HepG2 (cell line): ENCODE data around the gene KLHDC1. TPM values are rescaled to one million over a fixed set of nuclear protein-coding genes. Genes with fewer than 3 reads are reported as not detected.
A peak's percentile ranks its signal among the peaks of the same experiment; 100 is the strongest.

Experiments
- ATAC-seq: fragments of 200-7000 bp; cut with Tn5 transposase; 3 replicates; pipeline ENCODE4 v1.9.1; 2020; ENCODE audit warnings: mild to moderate bottlenecking, moderate library complexity
- BruUV-seq: library from RNA; stranded (reverse); fragments of 400-500 nt; replicated peaks from 2 replicates; lab custom pipeline; 2021; lab: Mats Ljungman, UMichigan
- CTCF ChIA-PET: fragments of 300-600 bp; formaldehyde crosslinking; extraction: SDS; loops from one replicate; lab custom pipeline; 2021; ENCODE audit warnings: low total read pairs, inconsistent platforms, low intra/inter-chr PET ratio; lab: Yijun Ruan, JAX
- POLR2A ChIA-PET: fragments of 350-600 bp; sonication (Branson Sonifier 250); formaldehyde crosslinking; loops from one replicate; lab custom pipeline; 2020; ENCODE audit warnings: antibody characterized with exemption, inconsistent platforms; lab: Yijun Ruan, JAX
- DNase-seq: peaks from one replicate; pipeline ENCODE4 v3.0.0-alpha.2; 2015; ENCODE audit warnings: low spot score
- FAIRE-seq: peaks from 3 replicates; lab custom pipeline; 2011; peaks lifted over from hg19 to GRCh38; lab: Jason Lieb, UNC
- H2AFZ ChIP-seq: one replicate; pipeline ENCODE4 v1.6.1; 2011; ENCODE audit warnings: low read length, inconsistent platforms
- H3K27ac ChIP-seq: fragments of 300-600 bp; 3 replicates; pipeline ENCODE4 v1.8.0; 2011; ENCODE audit warnings: mixed run types, mild to moderate bottlenecking, mixed read lengths, low read length, inconsistent platforms; ENCODE audit not compliant: insufficient read depth; ENCODE audit errors: extremely low read length
- H3K27me3 ChIP-seq, 2 experiments: fragments of 200-600 bp in 1 of 2; 2 replicates in 1 of 2; 3 replicates in 1 of 2; pipeline versions ENCODE4 v1.6.0 to v1.8.0; 2011; ENCODE audit warnings: low read length in 2 of 2, mild to moderate bottlenecking in 2 of 2, moderate library complexity in 2 of 2, inconsistent platforms in 1 of 2; ENCODE audit not compliant: insufficient read depth in 2 of 2, control insufficient read depth in 1 of 2
- H3K36me3 ChIP-seq, 2 experiments: fragments of 200-600 bp in 1 of 2; replicated peaks in 1 of 2; 2 replicates in 1 of 2; 3 replicates in 1 of 2; pipeline versions ENCODE4 v1.5.1 to v1.8.0; 2011; ENCODE audit warnings: low read length in 2 of 2, inconsistent platforms in 1 of 2; ENCODE audit not compliant: insufficient read depth in 2 of 2, control insufficient read depth in 1 of 2
- H3K4me1 ChIP-seq: 2 replicates; pipeline ENCODE4 v1.5.1; 2012; ENCODE audit warnings: low read length, inconsistent platforms; ENCODE audit not compliant: insufficient read depth
- H3K4me2 ChIP-seq: 2 replicates; pipeline ENCODE4 v1.6.0; 2011; ENCODE audit warnings: low read depth, low read length, inconsistent platforms
- H3K4me3 ChIP-seq, 3 experiments: fragments of 200-600 bp in 1 of 3; sonication (generic), shearing (Covaris generic) in 1 of 3; replicated peaks in 1 of 3; 2 replicates each; pipeline ENCODE4 v1.5.1; 2011 to 2016; ENCODE audit warnings: low read length in 3 of 3, inconsistent platforms in 2 of 3, low read depth in 2 of 3, mild to moderate bottlenecking in 2 of 3, control low read depth in 1 of 3, mixed read lengths in 1 of 3; ENCODE audit not compliant: insufficient read depth in 1 of 3
- H3K79me2 ChIP-seq: one replicate; pipeline ENCODE4 v1.6.1; 2011; ENCODE audit warnings: low read length, inconsistent platforms; ENCODE audit not compliant: insufficient read depth
- H3K9ac ChIP-seq: 2 replicates; pipeline ENCODE4 v1.6.0; 2011; ENCODE audit warnings: mild to moderate bottlenecking, low read depth, low read length, inconsistent platforms; ENCODE audit not compliant: insufficient read depth
- H3K9me3 ChIP-seq: 2 replicates; pipeline ENCODE4 v1.5.1; 2012; ENCODE audit warnings: mild to moderate bottlenecking, low read length
- H4K20me1 ChIP-seq: 2 replicates; pipeline ENCODE4 v1.6.0; 2011; ENCODE audit warnings: inconsistent platforms, mild to moderate bottlenecking, low read length, moderate library complexity; ENCODE audit not compliant: insufficient read depth
- ARID5B ChIP-seq: IDR thresholded peaks from 2 replicates; pipeline ENCODE4 v1.4.0; 2020; ENCODE audit warnings: mild to moderate bottlenecking, missing genetic modification reagents
- BCL6 ChIP-seq: IDR thresholded peaks from 2 replicates; pipeline ENCODE4 v1.6.1; 2016; ENCODE audit warnings: missing genetic modification reagents, missing compliant biosample characterization
- CEBPB ChIP-seq: IDR thresholded peaks from 2 replicates; pipeline ENCODE4 v1.6.1; 2011; ENCODE audit warnings: low read depth, low read length, improper control_type of control experiment, borderline replicate concordance
- ELF3 ChIP-seq: IDR thresholded peaks from 2 replicates; pipeline ENCODE4 v1.6.1; 2016; ENCODE audit warnings: missing genetic modification reagents, missing compliant biosample characterization
- FOXO1 ChIP-seq: sonication (generic); formaldehyde crosslinking; IDR thresholded peaks from 2 replicates; pipeline ENCODE4 v1.4.0; 2020; ENCODE audit warnings: missing genetic modification reagents
- HOXA3 ChIP-seq: sonication (generic); formaldehyde crosslinking; IDR thresholded peaks from 2 replicates; pipeline ENCODE4 v1.5.0; 2020; ENCODE audit warnings: missing genetic modification reagents
- KLF16 ChIP-seq, 2 experiments: sonication (generic) in 1 of 2; formaldehyde crosslinking in 1 of 2; IDR thresholded peaks; 2 replicates each; pipeline versions ENCODE4 v1.6.1 to v1.8.0; 2016 to 2023; ENCODE audit warnings: missing genetic modification reagents in 2 of 2, missing compliant biosample characterization in 1 of 2
- MBNL3 ChIP-seq: fragments of 250-450 bp; sonication (Bioruptor Pico); conservative IDR thresholded peaks from 2 replicates; pipeline ENCODE4 v1.8.0; 2022; ENCODE audit warnings: mild to moderate bottlenecking, inconsistent platforms
- REXO4 ChIP-seq: sonication (generic); formaldehyde crosslinking; IDR thresholded peaks from 2 replicates; pipeline ENCODE4 v1.8.0; 2022; ENCODE audit warnings: missing genetic modification reagents, mild to moderate bottlenecking, borderline replicate concordance
- SOX13 ChIP-seq, 3 experiments: fragments of 450-650 bp in 1 of 3; sonication (generic) in 1 of 3; formaldehyde crosslinking in 1 of 3; IDR thresholded peaks in 2 of 3; conservative IDR thresholded peaks in 1 of 3; 2 replicates each; pipeline versions ENCODE4 v1.5.0 to v1.6.1; 2016 to 2020; ENCODE audit warnings: antibody characterized with exemption in 1 of 3, mild to moderate bottlenecking in 1 of 3, missing compliant biosample characterization in 1 of 3, missing genetic modification reagents in 1 of 3, moderate library complexity in 1 of 3
- TOPORS ChIP-seq: sonication (generic); formaldehyde crosslinking; IDR thresholded peaks from 2 replicates; pipeline ENCODE4 v1.8.0; 2023; ENCODE audit warnings: mild to moderate bottlenecking, missing genetic modification reagents
- ZFP1 ChIP-seq: IDR thresholded peaks from 2 replicates; pipeline ENCODE4 v1.6.1; 2016
- ZNF564 ChIP-seq: sonication (generic); formaldehyde crosslinking; IDR thresholded peaks from 2 replicates; pipeline ENCODE4 v1.8.1; 2023; ENCODE audit warnings: mild to moderate bottlenecking, missing genetic modification reagents
- WGBS: methylation state at CpG from one replicate; pipeline ENCODE4 v1.1.6; 2017; ENCODE audit warnings: low lambda C conversion rate; 5-methylcytosine and 5-hydroxymethylcytosine counted together
- in situ Hi-C: cut with HindIII; loops from 2 replicates; pipeline ENCODE4 v1.10.0; 2017; ENCODE audit warnings: low pct_unique_long_range_greater_than_20kb; ENCODE audit not compliant: extremely low pct_ligation_motif_present
- intact Hi-C: fragments of 100-400 bp; cut with micrococcal nuclease; formaldehyde crosslinking; loops from one replicate; pipeline ENCODE4 v1.10.0; 2022; ENCODE audit not compliant: unreplicated experiment
- polyA plus RNA-seq, 8 experiments: library from polyadenylated mRNA; depleted of rRNA in 3 of 8; stranded (reverse) in 7 of 8; unstranded in 1 of 8; fragments of >200 nt; fragmentation: Illumina TruSeq in 4 of 8; extraction: Trizol in 4 of 8; gene quantifications; 2 replicates each; pipeline versions ENCODE4 v1.2.1 to v1.2.3, GENCODE V29; 2011 to 2016; ENCODE audit warnings: low read depth in 4 of 8, missing spikeins in 1 of 8, mixed read lengths in 1 of 8; ENCODE audit not compliant: insufficient read depth in 1 of 8
- total RNA-seq, 5 experiments: library from RNA; depleted of rRNA; stranded (reverse); fragments of >200 nt; fragmentation: Illumina TruSeq; extraction: Trizol; gene quantifications; 2 replicates each; pipeline ENCODE4 v1.2.3, GENCODE V29; 2016; ENCODE audit warnings: low read depth in 1 of 5
- TF ChIP-seq, protein P1 (sequence below): sonication (generic); formaldehyde crosslinking; IDR thresholded peaks from 2 replicates; pipeline ENCODE4 v1.8.1; 2023; ENCODE audit warnings: mild to moderate bottlenecking, missing genetic modification reagents, borderline replicate concordance
- TF ChIP-seq, protein P2 (sequence below): sonication (generic); formaldehyde crosslinking; IDR thresholded peaks from 2 replicates; pipeline ENCODE4 v1.4.0; 2020; ENCODE audit warnings: low read depth, missing genetic modification reagents

Gene KLHDC1
- total and polyA plus RNA-seq, 2 of the 13 experiments (the other 11 are each of a cell fraction or from before 2014, with no cell fraction given): 0.11 TPM; not detected in 1

GRCh38 chr14:49659526-49660455 lies 33.1 kb upstream of the KLHDC1 start:
- H3K27me3 ChIP-seq: no peaks in the 10 kb centered on the region
- no peak overlapping the region for H3K4me2 ChIP-seq
- in situ Hi-C loops (no loop called here), intact Hi-C loops (no loop called here)
- peaks cover 0 to 15% of the 10 kb centered on the region in 2 experiments; a peak in 1 of 5 replicates for H3K36me3 ChIP-seq
- DNase-seq: peak; percentile 85
- H3K9ac ChIP-seq: no peak overlapping the region
- H3K27ac ChIP-seq: peak overlapping the region; percentile 64
- no peaks in the 10 kb centered on the region for H4K20me1 ChIP-seq
- POLR2A ChIA-PET: interaction anchor here (1.1 kb wide), 1 partner anchor 192 kb away, joined by 3 read pairs; the partner anchor contains the start of gene NEMF
- ATAC-seq: peak; percentile 97
- WGBS: 2% methylated on average over 2 of the region's 2 CpGs
- H3K79me2 ChIP-seq: no peaks in the 10 kb centered on the region
- FAIRE-seq: no peak
- no peaks in the 10 kb centered on the region for H3K9me3 ChIP-seq
- no peak overlapping the region for H2AFZ ChIP-seq
- no TSS peak for BruUV-seq
- CTCF ChIA-PET: no interaction called here
- H3K4me3 ChIP-seq: no peak overlapping the region
- H3K4me1 ChIP-seq: peaks cover 16% of the 10 kb centered on the region
- peak; percentile 60; the same call in 1 of the 2 replicates for TF ChIP-seq ELF3 (CRISPR knock-in tag)
- TF ChIP-seq, protein P1, sequence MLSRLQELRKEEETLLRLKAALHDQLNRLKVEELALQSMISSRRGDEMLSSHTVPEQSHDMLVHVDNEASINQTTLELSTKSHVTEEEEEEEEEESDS: no peak
- 0 out of 2 replicates have a peak, but pooled peaks have one; percentile 53 for TF ChIP-seq ZFP1 (CRISPR knock-in tag)
- no peak for TF ChIP-seq REXO4 (CRISPR knock-in tag)
- peak; percentile 53; the same call in 1 of the 2 replicates for TF ChIP-seq BCL6 (CRISPR knock-in tag)
- TF ChIP-seq HOXA3 (CRISPR knock-in tag): no peak
- TF ChIP-seq, protein P2, sequence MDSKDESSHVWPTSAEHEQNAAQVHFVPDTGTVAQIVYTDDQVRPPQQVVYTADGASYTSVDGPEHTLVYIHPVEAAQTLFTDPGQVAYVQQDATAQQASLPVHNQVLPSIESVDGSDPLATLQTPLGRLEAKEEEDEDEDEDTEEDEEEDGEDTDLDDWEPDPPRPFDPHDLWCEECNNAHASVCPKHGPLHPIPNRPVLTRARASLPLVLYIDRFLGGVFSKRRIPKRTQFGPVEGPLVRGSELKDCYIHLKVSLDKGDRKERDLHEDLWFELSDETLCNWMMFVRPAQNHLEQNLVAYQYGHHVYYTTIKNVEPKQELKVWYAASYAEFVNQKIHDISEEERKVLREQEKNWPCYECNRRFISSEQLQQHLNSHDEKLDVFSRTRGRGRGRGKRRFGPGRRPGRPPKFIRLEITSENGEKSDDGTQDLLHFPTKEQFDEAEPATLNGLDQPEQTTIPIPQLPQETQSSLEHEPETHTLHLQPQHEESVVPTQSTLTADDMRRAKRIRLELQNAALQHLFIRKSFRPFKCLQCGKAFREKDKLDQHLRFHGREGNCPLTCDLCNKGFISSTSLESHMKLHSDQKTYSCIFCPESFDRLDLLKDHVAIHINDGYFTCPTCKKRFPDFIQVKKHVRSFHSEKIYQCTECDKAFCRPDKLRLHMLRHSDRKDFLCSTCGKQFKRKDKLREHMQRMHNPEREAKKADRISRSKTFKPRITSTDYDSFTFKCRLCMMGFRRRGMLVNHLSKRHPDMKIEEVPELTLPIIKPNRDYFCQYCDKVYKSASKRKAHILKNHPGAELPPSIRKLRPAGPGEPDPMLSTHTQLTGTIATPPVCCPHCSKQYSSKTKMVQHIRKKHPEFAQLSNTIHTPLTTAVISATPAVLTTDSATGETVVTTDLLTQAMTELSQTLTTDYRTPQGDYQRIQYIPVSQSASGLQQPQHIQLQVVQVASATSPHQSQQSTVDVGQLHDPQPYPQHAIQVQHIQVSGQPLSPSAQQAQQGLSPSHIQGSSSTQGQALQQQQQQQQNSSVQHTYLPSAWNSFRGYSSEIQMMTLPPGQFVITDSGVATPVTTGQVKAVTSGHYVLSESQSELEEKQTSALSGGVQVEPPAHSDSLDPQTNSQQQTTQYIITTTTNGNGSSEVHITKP (CRISPR knock-in tag): 0 out of 2 replicates have a peak, but pooled peaks have one; percentile 60
- TF ChIP-seq ZNF564 (CRISPR knock-in tag): no peak
- TF ChIP-seq FOXO1 (CRISPR knock-in tag): peak; percentile 22; the same call in 1 of the 2 replicates
- 0 out of 4 replicates have a peak, but pooled peaks of 1 of the 2 experiments have one; percentile 59 for TF ChIP-seq KLF16 (CRISPR knock-in tag; IDR thresholded peaks at IDR 0.05)
- TF ChIP-seq ARID5B (CRISPR knock-in tag): peak; percentile 85
- peak; percentile 93 for TF ChIP-seq CEBPB
- TF ChIP-seq TOPORS (CRISPR knock-in tag): no peak
- TF ChIP-seq MBNL3 (CRISPR knock-in tag): no peak
- no peak for TF ChIP-seq SOX13 (IDR thresholded peaks at IDR 0.05)
- peak in 1 of 2 experiments; percentile 72; a peak in 2 of 4 replicates for TF ChIP-seq SOX13 (CRISPR knock-in tag; conservative IDR thresholded peaks at IDR 0.05 in 1 of 2, IDR thresholded peaks at IDR 0.05 in 1 of 2)
